ENCODE data around the gene DPP6.

The DPP6 gene

GRCh38 chr7:154729056-154729455 is 676.9 kb downstream of the DPP6 start:
- Histone ChIP-seq H3K23ac (ENCODE audit: low read length) (no peak overlapping the region), H2AK5ac (ENCODE audit: low read length) (no peak overlapping the region), H3K4me1 (ENCODE audit: control insufficient read depth, low read depth, low read length) (no peaks in the 10 kb centered on the region), H3K4ac (ENCODE audit: low read depth, low read length) (no peak overlapping the region), H2BK120ac (ENCODE audit: low read depth, low read length) (no peak overlapping the region), H3K4me2 (ENCODE audit: low read length) (no peak overlapping the region), H3K56ac (ENCODE audit: low read length) (no peak overlapping the region), H3K36me3 (ENCODE audit: control insufficient read depth, insufficient read depth, low read length) (no peaks in the 10 kb centered on the region), H3K27ac (ENCODE audit: low read depth, low read length) (no peak overlapping the region), H3K4me3 (ENCODE audit: low read length) (no peak overlapping the region), H3K79me1 (ENCODE audit: low read length) (no peaks in the 10 kb centered on the region), H3K27me3 (ENCODE audit: insufficient read depth, low read length, poor library complexity) (no peaks in the 10 kb centered on the region), H2BK5ac (ENCODE audit: low read length) (no peak overlapping the region), H4K8ac (ENCODE audit: low read depth, low read length) (no peak overlapping the region), H3K18ac (ENCODE audit: low read length) (no peak overlapping the region), H4K5ac (ENCODE audit: low read length) (no peak overlapping the region), H3K9ac (ENCODE audit: low read length) (no peak overlapping the region), H3K79me2 (ENCODE audit: control insufficient read depth, insufficient read depth, low read length) (no peaks in the 10 kb centered on the region), H2BK15ac (replicated peaks; ENCODE audit: low read depth) (no peak overlapping the region)
- no peak for DNase-seq
- no CpG with 5 or more reads among the region's 3 CpGs for WGBS (ENCODE audit: extremely low coverage, insufficient coverage, low lambda C conversion rate)

GRCh38 chr7:154735766-154736165 is 683.6 kb downstream of the DPP6 start:
- Histone ChIP-seq H3K27ac (ENCODE audit: low read depth, low read length) (no peak overlapping the region), H2BK15ac (replicated peaks; ENCODE audit: low read depth) (no peak overlapping the region), H3K56ac (ENCODE audit: low read length) (no peak overlapping the region), H3K4ac (ENCODE audit: low read depth, low read length) (no peak overlapping the region), H3K4me2 (ENCODE audit: low read length) (no peak overlapping the region), H3K23ac (ENCODE audit: low read length) (no peak overlapping the region), H3K79me2 (ENCODE audit: control insufficient read depth, insufficient read depth, low read length) (no peaks in the 10 kb centered on the region), H3K9ac (ENCODE audit: low read length) (no peak overlapping the region), H2AK5ac (ENCODE audit: low read length) (no peak overlapping the region), H3K4me3 (ENCODE audit: low read length) (no peak overlapping the region), H2BK5ac (ENCODE audit: low read length) (no peak overlapping the region), H3K27me3 (ENCODE audit: insufficient read depth, low read length, poor library complexity) (no peaks in the 10 kb centered on the region), H4K5ac (ENCODE audit: low read length) (no peak overlapping the region), H4K8ac (ENCODE audit: low read depth, low read length) (no peak overlapping the region), H3K36me3 (ENCODE audit: control insufficient read depth, insufficient read depth, low read length) (no peaks in the 10 kb centered on the region), H3K79me1 (ENCODE audit: low read length) (no peaks in the 10 kb centered on the region), H3K4me1 (ENCODE audit: control insufficient read depth, low read depth, low read length) (no peaks in the 10 kb centered on the region), H2BK120ac (ENCODE audit: low read depth, low read length) (no peak overlapping the region), H3K18ac (ENCODE audit: low read length) (no peak overlapping the region)
- DNase-seq: no peak
- no CpG with 5 or more reads among the region's 3 CpGs for WGBS (ENCODE audit: extremely low coverage, insufficient coverage, low lambda C conversion rate)

GRCh38 chr7:154736389-154736788 is 684.2 kb downstream of the DPP6 start:
- no CpG with 5 or more reads among the region's 3 CpGs for WGBS (ENCODE audit: extremely low coverage, insufficient coverage, low lambda C conversion rate)
- H2BK15ac ChIP-seq (replicated peaks; ENCODE audit: low read depth): no peak overlapping the region
- H3K4me2 ChIP-seq (ENCODE audit: low read length): no peak overlapping the region
- no peak overlapping the region for H3K56ac ChIP-seq (ENCODE audit: low read length)
- H2AK5ac ChIP-seq (ENCODE audit: low read length): no peak overlapping the region
- H3K4me3 ChIP-seq (ENCODE audit: low read length): no peak overlapping the region
- H2BK5ac ChIP-seq (ENCODE audit: low read length): no peak overlapping the region
- H4K8ac ChIP-seq (ENCODE audit: low read depth, low read length): no peak overlapping the region
- no peaks in the 10 kb centered on the region for H3K27me3 ChIP-seq (ENCODE audit: insufficient read depth, low read length, poor library complexity)
- H3K4ac ChIP-seq (ENCODE audit: low read depth, low read length): no peak overlapping the region
- H3K23ac ChIP-seq (ENCODE audit: low read length): no peak overlapping the region
- H3K79me2 ChIP-seq (ENCODE audit: control insufficient read depth, insufficient read depth, low read length): no peaks in the 10 kb centered on the region
- H3K27ac ChIP-seq (ENCODE audit: low read depth, low read length): no peak overlapping the region
- no peak overlapping the region for H2BK120ac ChIP-seq (ENCODE audit: low read depth, low read length)
- no peaks in the 10 kb centered on the region for H3K79me1 ChIP-seq (ENCODE audit: low read length)
- no peak overlapping the region for H3K9ac ChIP-seq (ENCODE audit: low read length)
- no peak overlapping the region for H4K5ac ChIP-seq (ENCODE audit: low read length)
- no peak for DNase-seq
- H3K36me3 ChIP-seq (ENCODE audit: control insufficient read depth, insufficient read depth, low read length): no peaks in the 10 kb centered on the region
- no peaks in the 10 kb centered on the region for H3K4me1 ChIP-seq (ENCODE audit: control insufficient read depth, low read depth, low read length)
- H3K18ac ChIP-seq (ENCODE audit: low read length): no peak overlapping the region

GRCh38 chr7:154738216-154738615 is 686.0 kb downstream of the DPP6 start:
- H3K4ac ChIP-seq (ENCODE audit: low read depth, low read length): no peak overlapping the region
- no peaks in the 10 kb centered on the region for H3K79me1 ChIP-seq (ENCODE audit: low read length)
- H3K36me3 ChIP-seq (ENCODE audit: control insufficient read depth, insufficient read depth, low read length): no peaks in the 10 kb centered on the region
- DNase-seq: no peak
- no peak overlapping the region for H4K8ac ChIP-seq (ENCODE audit: low read depth, low read length)
- no peak overlapping the region for H4K5ac ChIP-seq (ENCODE audit: low read length)
- no peak overlapping the region for H3K23ac ChIP-seq (ENCODE audit: low read length)
- H3K27me3 ChIP-seq (ENCODE audit: insufficient read depth, low read length, poor library complexity): no peaks in the 10 kb centered on the region
- no peak overlapping the region for H2AK5ac ChIP-seq (ENCODE audit: low read length)
- H3K4me3 ChIP-seq (ENCODE audit: low read length): no peak overlapping the region
- no peak overlapping the region for H3K4me2 ChIP-seq (ENCODE audit: low read length)
- H3K4me1 ChIP-seq (ENCODE audit: control insufficient read depth, low read depth, low read length): no peaks in the 10 kb centered on the region
- no peak overlapping the region for H3K18ac ChIP-seq (ENCODE audit: low read length)
- no peak overlapping the region for H2BK15ac ChIP-seq (replicated peaks; ENCODE audit: low read depth)
- no peak overlapping the region for H2BK5ac ChIP-seq (ENCODE audit: low read length)
- no peak overlapping the region for H3K56ac ChIP-seq (ENCODE audit: low read length)
- no peak overlapping the region for H3K9ac ChIP-seq (ENCODE audit: low read length)
- no CpG with 5 or more reads among the region's 5 CpGs for WGBS (ENCODE audit: extremely low coverage, insufficient coverage, low lambda C conversion rate)
- no peaks in the 10 kb centered on the region for H3K79me2 ChIP-seq (ENCODE audit: control insufficient read depth, insufficient read depth, low read length)
- no peak overlapping the region for H2BK120ac ChIP-seq (ENCODE audit: low read depth, low read length)
- H3K27ac ChIP-seq (ENCODE audit: low read depth, low read length): no peak overlapping the region

GRCh38 chr7:154741131-154741530 is 688.9 kb downstream of the DPP6 start:
- H4K5ac ChIP-seq (ENCODE audit: low read length): no peak overlapping the region
- no peaks in the 10 kb centered on the region for H3K36me3 ChIP-seq (ENCODE audit: control insufficient read depth, insufficient read depth, low read length)
- H3K56ac ChIP-seq (ENCODE audit: low read length): no peak overlapping the region
- no peak overlapping the region for H3K18ac ChIP-seq (ENCODE audit: low read length)
- H3K27me3 ChIP-seq (ENCODE audit: insufficient read depth, low read length, poor library complexity): no peaks in the 10 kb centered on the region
- H3K27ac ChIP-seq (ENCODE audit: low read depth, low read length): no peak overlapping the region
- H2BK120ac ChIP-seq (ENCODE audit: low read depth, low read length): no peak overlapping the region
- H3K4ac ChIP-seq (ENCODE audit: low read depth, low read length): no peak overlapping the region
- H3K4me1 ChIP-seq (ENCODE audit: control insufficient read depth, low read depth, low read length): peaks cover 3% of the 10 kb centered on the region
- H3K79me1 ChIP-seq (ENCODE audit: low read length): no peaks in the 10 kb centered on the region
- no peak overlapping the region for H3K23ac ChIP-seq (ENCODE audit: low read length)
- no peak for DNase-seq
- WGBS (ENCODE audit: extremely low coverage, insufficient coverage, low lambda C conversion rate): no CpG with 5 or more reads among the region's 6 CpGs
- no peak overlapping the region for H4K8ac ChIP-seq (ENCODE audit: low read depth, low read length)
- no peak overlapping the region for H3K4me2 ChIP-seq (ENCODE audit: low read length)
- H3K4me3 ChIP-seq (ENCODE audit: low read length): no peak overlapping the region
- H2AK5ac ChIP-seq (ENCODE audit: low read length): no peak overlapping the region
- no peak overlapping the region for H2BK5ac ChIP-seq (ENCODE audit: low read length)
- H3K79me2 ChIP-seq (ENCODE audit: control insufficient read depth, insufficient read depth, low read length): no peaks in the 10 kb centered on the region
- H2BK15ac ChIP-seq (replicated peaks; ENCODE audit: low read depth): no peak overlapping the region
- no peak overlapping the region for H3K9ac ChIP-seq (ENCODE audit: low read length)

GRCh38 chr7:154743206-154743605 is 691.0 kb downstream of the DPP6 start:
- H3K4me1 ChIP-seq (ENCODE audit: control insufficient read depth, low read depth, low read length): peaks cover 3% of the 10 kb centered on the region
- no peak overlapping the region for H3K27ac ChIP-seq (ENCODE audit: low read depth, low read length)
- H3K36me3 ChIP-seq (ENCODE audit: control insufficient read depth, insufficient read depth, low read length): no peaks in the 10 kb centered on the region
- H4K5ac ChIP-seq (ENCODE audit: low read length): no peak overlapping the region
- no peak overlapping the region for H3K23ac ChIP-seq (ENCODE audit: low read length)
- H3K79me1 ChIP-seq (ENCODE audit: low read length): no peaks in the 10 kb centered on the region
- H2BK5ac ChIP-seq (ENCODE audit: low read length): no peak overlapping the region
- no peak for DNase-seq
- H3K27me3 ChIP-seq (ENCODE audit: insufficient read depth, low read length, poor library complexity): no peaks in the 10 kb centered on the region
- no peak overlapping the region for H3K4me2 ChIP-seq (ENCODE audit: low read length)
- no peak overlapping the region for H3K18ac ChIP-seq (ENCODE audit: low read length)
- H3K4me3 ChIP-seq (ENCODE audit: low read length): no peak overlapping the region
- H4K8ac ChIP-seq (ENCODE audit: low read depth, low read length): no peak overlapping the region
- H2BK120ac ChIP-seq (ENCODE audit: low read depth, low read length): no peak overlapping the region
- H3K56ac ChIP-seq (ENCODE audit: low read length): no peak overlapping the region
- H2BK15ac ChIP-seq (replicated peaks; ENCODE audit: low read depth): no peak overlapping the region
- WGBS (ENCODE audit: extremely low coverage, insufficient coverage, low lambda C conversion rate): 100% methylated on average over 2 of the region's 5 CpGs
- no peak overlapping the region for H2AK5ac ChIP-seq (ENCODE audit: low read length)
- H3K9ac ChIP-seq (ENCODE audit: low read length): no peak overlapping the region
- H3K4ac ChIP-seq (ENCODE audit: low read depth, low read length): no peak overlapping the region
- no peaks in the 10 kb centered on the region for H3K79me2 ChIP-seq (ENCODE audit: control insufficient read depth, insufficient read depth, low read length)
